ENCODE data around the gene OLFM2. TPM values are rescaled to one million over a fixed set of nuclear protein-coding genes. Genes with fewer than 3 reads are reported as not detected.
A peak's percentile ranks its signal among the peaks of the same experiment; 100 is the strongest.

OLFM2 gene
- total and polyA plus RNA-seq, 9 of the 15 experiments (the other 6 are each of a cell fraction or from before 2014, with no cell fraction given), result 0.10 to 0.33 (median 0.23) TPM; not detected in 4

DNA sequence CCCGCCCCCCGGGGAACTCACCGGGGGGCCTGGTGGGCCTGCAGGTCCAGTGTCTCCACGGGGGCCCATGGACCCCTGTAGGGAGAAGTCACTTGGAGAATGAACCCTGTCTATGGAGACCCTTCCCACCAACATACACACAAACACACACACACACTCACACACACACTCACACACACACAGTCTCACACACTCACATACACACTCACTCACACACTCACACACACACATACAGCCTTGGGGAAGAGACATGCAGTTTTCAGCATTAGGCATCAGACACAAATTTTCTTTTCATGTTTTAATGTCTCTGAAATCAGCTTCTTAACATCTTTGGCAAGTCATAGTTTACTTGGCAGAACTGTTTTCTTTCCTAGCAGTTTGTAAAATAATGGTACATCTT, 31.0 kb upstream of the OLFM2 start:
- no peak overlapping the region for H2AFZ ChIP-seq (ENCODE audit: low read depth, low read length)

DNA sequence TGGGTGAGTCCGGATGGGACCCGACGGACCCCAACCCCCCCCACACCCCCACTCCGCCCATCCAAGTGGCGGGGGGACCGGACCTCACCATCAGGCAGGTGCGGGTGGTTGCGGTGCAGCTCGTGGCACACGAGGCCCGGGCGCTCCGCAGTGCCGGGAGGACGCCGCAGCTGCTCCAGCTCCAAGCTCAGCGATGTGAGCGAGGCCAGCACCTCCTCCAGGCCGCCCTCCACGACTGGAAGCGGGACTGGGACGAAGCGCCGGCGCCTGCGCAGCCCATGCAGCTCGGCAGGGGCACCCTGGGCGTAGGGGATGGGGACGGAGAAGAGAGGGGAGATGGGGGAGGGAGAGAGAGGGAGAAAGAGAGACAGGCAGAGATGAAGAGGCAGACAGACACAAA, 30.1 kb upstream of the OLFM2 start:
- Histone ChIP-seq H3K4me3 (no peak overlapping the region), H3K9me1 (ENCODE audit: control insufficient read depth, insufficient read depth, low read length) (no peaks in the 10 kb centered on the region), H4K20me1 (replicated peaks; ENCODE audit: control insufficient read depth, insufficient read depth, low read length) (no peaks in the 10 kb centered on the region), H3K9me3 (replicated peaks; ENCODE audit: control insufficient read depth, insufficient read depth, low read depth, low read length) (no peaks in the 10 kb centered on the region), H3K36me3 (ENCODE audit: control insufficient read depth, insufficient read depth, low read length) (no peaks in the 10 kb centered on the region), H3K79me2 (ENCODE audit: control insufficient read depth, insufficient read depth, low read length) (no peaks in the 10 kb centered on the region), H3K27ac (ENCODE audit: extremely low read depth, low read depth, low read length) (no peak overlapping the region), H2AFZ (ENCODE audit: low read depth, low read length) (no peak overlapping the region), H3K9ac (ENCODE audit: insufficient read depth in 1 of 2, low read depth in 2 of 2, low read length in 2 of 2) (no peak overlapping the region; a peak in 1 of 4 replicates), H3K4me1 (replicated peaks in 1 of 2; ENCODE audit: control insufficient read depth in 2 of 2, insufficient read depth in 2 of 2, low read length in 2 of 2) (no peaks in the 10 kb centered on the region), H3K27me3 (ENCODE audit: control insufficient read depth in 2 of 2, insufficient read depth in 2 of 2, low read length in 2 of 2) (peaks cover 3 to 18% of the 10 kb centered on the region in 2 experiments; a peak in 4 of 5 replicates), H3K4me2 (ENCODE audit: insufficient read depth, low read length) (no peak overlapping the region)
- no peak for DNase-seq (ENCODE audit: extremely low read depth in 1 of 4, low spot score in 3 of 4)
- intact Hi-C loops (cut with micrococcal nuclease), result no loop called here
- no peak for FAIRE-seq
- ATAC-seq, result no peak
- 15% methylated on average over 23 of the region's 29 CpGs for WGBS (ENCODE audit: insufficient coverage, low coverage, missing lambda C conversion rate)
- no TSS peak for BruUV-seq (replicated peaks)
- CTCF ChIA-PET (ENCODE audit: low intra/inter-chr PET ratio), result no interaction called here
- POLR2A ChIA-PET, result interaction anchor here (0.5 kb wide), 1 partner anchor 380 kb away, joined by 3 read pairs; no protein-coding TSS in a partner anchor
- in situ Hi-C loops (cut with MboI), result no loop called here
- TF ChIP-seq NRF1 (conservative IDR thresholded peaks at IDR 0.05 in 1 of 2, IDR thresholded peaks at IDR 0.05 in 1 of 2) (peak; percentile 55 to 59), BCOR (IDR thresholded peaks at IDR 0.05) (peak; percentile 21; the same call in 1 of the 2 replicates), MTF1 (CRISPR knock-in tag; IDR thresholded peaks at IDR 0.05; ENCODE audit: borderline replicate concordance) (no peak), DNMT1 (IDR thresholded peaks at IDR 0.05) (no peak), ZNF354B (CRISPR knock-in tag; IDR thresholded peaks at IDR 0.05) (no peak)
- TF ChIP-seq, protein P1, sequence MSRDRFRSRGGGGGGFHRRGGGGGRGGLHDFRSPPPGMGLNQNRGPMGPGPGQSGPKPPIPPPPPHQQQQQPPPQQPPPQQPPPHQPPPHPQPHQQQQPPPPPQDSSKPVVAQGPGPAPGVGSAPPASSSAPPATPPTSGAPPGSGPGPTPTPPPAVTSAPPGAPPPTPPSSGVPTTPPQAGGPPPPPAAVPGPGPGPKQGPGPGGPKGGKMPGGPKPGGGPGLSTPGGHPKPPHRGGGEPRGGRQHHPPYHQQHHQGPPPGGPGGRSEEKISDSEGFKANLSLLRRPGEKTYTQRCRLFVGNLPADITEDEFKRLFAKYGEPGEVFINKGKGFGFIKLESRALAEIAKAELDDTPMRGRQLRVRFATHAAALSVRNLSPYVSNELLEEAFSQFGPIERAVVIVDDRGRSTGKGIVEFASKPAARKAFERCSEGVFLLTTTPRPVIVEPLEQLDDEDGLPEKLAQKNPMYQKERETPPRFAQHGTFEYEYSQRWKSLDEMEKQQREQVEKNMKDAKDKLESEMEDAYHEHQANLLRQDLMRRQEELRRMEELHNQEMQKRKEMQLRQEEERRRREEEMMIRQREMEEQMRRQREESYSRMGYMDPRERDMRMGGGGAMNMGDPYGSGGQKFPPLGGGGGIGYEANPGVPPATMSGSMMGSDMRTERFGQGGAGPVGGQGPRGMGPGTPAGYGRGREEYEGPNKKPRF (IDR thresholded peaks at IDR 0.05; ENCODE audit: low read depth, low read length), result no peak
- TF ChIP-seq, protein P2, sequence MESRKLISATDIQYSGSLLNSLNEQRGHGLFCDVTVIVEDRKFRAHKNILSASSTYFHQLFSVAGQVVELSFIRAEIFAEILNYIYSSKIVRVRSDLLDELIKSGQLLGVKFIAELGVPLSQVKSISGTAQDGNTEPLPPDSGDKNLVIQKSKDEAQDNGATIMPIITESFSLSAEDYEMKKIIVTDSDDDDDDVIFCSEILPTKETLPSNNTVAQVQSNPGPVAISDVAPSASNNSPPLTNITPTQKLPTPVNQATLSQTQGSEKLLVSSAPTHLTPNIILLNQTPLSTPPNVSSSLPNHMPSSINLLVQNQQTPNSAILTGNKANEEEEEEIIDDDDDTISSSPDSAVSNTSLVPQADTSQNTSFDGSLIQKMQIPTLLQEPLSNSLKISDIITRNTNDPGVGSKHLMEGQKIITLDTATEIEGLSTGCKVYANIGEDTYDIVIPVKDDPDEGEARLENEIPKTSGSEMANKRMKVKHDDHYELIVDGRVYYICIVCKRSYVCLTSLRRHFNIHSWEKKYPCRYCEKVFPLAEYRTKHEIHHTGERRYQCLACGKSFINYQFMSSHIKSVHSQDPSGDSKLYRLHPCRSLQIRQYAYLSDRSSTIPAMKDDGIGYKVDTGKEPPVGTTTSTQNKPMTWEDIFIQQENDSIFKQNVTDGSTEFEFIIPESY (CRISPR knock-in tag; IDR thresholded peaks at IDR 0.05), result no peak

More for the DNA sequence above, 31.0 kb upstream of the OLFM2 start:
- TF ChIP-seq ZNF224 (CRISPR knock-in tag; IDR thresholded peaks at IDR 0.05) (no peak), FOSL1 (tag; conservative IDR thresholded peaks at IDR 0.05) (no peak), ZNF696 (CRISPR knock-in tag; conservative IDR thresholded peaks at IDR 0.05) (no peak), ZNF75A (CRISPR knock-in tag; IDR thresholded peaks at IDR 0.05) (no peak), NFE2 (IDR thresholded peaks at IDR 0.05; ENCODE audit: low read depth) (no peak), CSDE1 (IDR thresholded peaks at IDR 0.05) (no peak), MCM3 (IDR thresholded peaks at IDR 0.05) (peak; percentile 82; the same call in 1 of the 2 replicates)
- TF ChIP-seq, protein P3, sequence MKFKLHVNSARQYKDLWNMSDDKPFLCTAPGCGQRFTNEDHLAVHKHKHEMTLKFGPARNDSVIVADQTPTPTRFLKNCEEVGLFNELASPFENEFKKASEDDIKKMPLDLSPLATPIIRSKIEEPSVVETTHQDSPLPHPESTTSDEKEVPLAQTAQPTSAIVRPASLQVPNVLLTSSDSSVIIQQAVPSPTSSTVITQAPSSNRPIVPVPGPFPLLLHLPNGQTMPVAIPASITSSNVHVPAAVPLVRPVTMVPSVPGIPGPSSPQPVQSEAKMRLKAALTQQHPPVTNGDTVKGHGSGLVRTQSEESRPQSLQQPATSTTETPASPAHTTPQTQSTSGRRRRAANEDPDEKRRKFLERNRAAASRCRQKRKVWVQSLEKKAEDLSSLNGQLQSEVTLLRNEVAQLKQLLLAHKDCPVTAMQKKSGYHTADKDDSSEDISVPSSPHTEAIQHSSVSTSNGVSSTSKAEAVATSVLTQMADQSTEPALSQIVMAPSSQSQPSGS (CRISPR knock-in tag; IDR thresholded peaks at IDR 0.05), result no peak
- Histone ChIP-seq H3K9me1 (ENCODE audit: control insufficient read depth, insufficient read depth, low read length) (no peaks in the 10 kb centered on the region), H4K20me1 (replicated peaks; ENCODE audit: control insufficient read depth, insufficient read depth, low read length) (no peaks in the 10 kb centered on the region), H3K4me3 (no peak overlapping the region), H3K79me2 (ENCODE audit: control insufficient read depth, insufficient read depth, low read length) (no peaks in the 10 kb centered on the region), H3K27ac (ENCODE audit: extremely low read depth, low read depth, low read length) (no peak overlapping the region), H3K9me3 (replicated peaks; ENCODE audit: control insufficient read depth, insufficient read depth, low read depth, low read length) (no peaks in the 10 kb centered on the region), H3K9ac (ENCODE audit: insufficient read depth in 1 of 2, low read depth in 2 of 2, low read length in 2 of 2) (no peak overlapping the region), H3K27me3 (ENCODE audit: control insufficient read depth in 2 of 2, insufficient read depth in 2 of 2, low read length in 2 of 2) (peaks cover 3 to 18% of the 10 kb centered on the region in 2 experiments; a peak in 4 of 5 replicates), H3K4me2 (ENCODE audit: insufficient read depth, low read length) (no peak overlapping the region), H3K4me1 (replicated peaks in 1 of 2; ENCODE audit: control insufficient read depth in 2 of 2, insufficient read depth in 2 of 2, low read length in 2 of 2) (no peaks in the 10 kb centered on the region), H3K36me3 (ENCODE audit: control insufficient read depth, insufficient read depth, low read length) (no peaks in the 10 kb centered on the region)
- ATAC-seq, result no peak
- no peak for FAIRE-seq
- intact Hi-C loops (cut with micrococcal nuclease), result no loop called here
- POLR2A ChIA-PET, result interaction anchor here (0.6 kb wide), 1 partner anchor 227 kb away, joined by 3 read pairs; no protein-coding TSS in a partner anchor
- DNase-seq (ENCODE audit: extremely low read depth in 1 of 4, low spot score in 3 of 4), result no peak
- in situ Hi-C loops (cut with MboI), result no loop called here
- CTCF ChIA-PET (ENCODE audit: low intra/inter-chr PET ratio), result no interaction called here
- WGBS (ENCODE audit: insufficient coverage, low coverage, missing lambda C conversion rate), result 0% methylated on average over 1 of the region's 4 CpGs
- BruUV-seq (replicated peaks), result no TSS peak
